HepG2 (cell line): Measurements from ENCODE around the gene DDX18. TPM values are rescaled to one million over a fixed set of nuclear protein-coding genes. Genes with fewer than 3 reads are reported as not detected.

Source experiments
- EZH2 ChIP-seq: conservative IDR thresholded peaks from 2 replicates; pipeline ENCODE4 v1.6.1; 2012; ENCODE audit warnings: mild to moderate bottlenecking, low read depth, low read length, moderate library complexity
- FOSL2 ChIP-seq: sonication (generic); formaldehyde crosslinking; IDR thresholded peaks from 2 replicates; pipeline ENCODE4 v1.4.0; 2020; ENCODE audit warnings: missing genetic modification reagents
- HBP1 ChIP-seq: IDR thresholded peaks from 2 replicates; pipeline ENCODE4 v1.6.1; 2016; ENCODE audit warnings: low read depth, control low read depth
- MAFG ChIP-seq: sonication (generic); formaldehyde crosslinking; IDR thresholded peaks from 2 replicates; pipeline ENCODE4 v1.5.1; 2020; ENCODE audit warnings: mild to moderate bottlenecking, missing genetic modification reagents
- NONO ChIP-seq, 2 experiments: fragments of 450-650 bp in 1 of 2; sonication (generic) in 1 of 2; formaldehyde crosslinking in 1 of 2; IDR thresholded peaks in 1 of 2; conservative IDR thresholded peaks in 1 of 2; 2 replicates each; pipeline versions ENCODE4 v1.6.1 to v1.8.0; 2017 to 2022; ENCODE audit warnings: mild to moderate bottlenecking in 1 of 2, missing genetic modification reagents in 1 of 2, moderate library complexity in 1 of 2
- PAXIP1 ChIP-seq: sonication (generic); formaldehyde crosslinking; conservative IDR thresholded peaks from 2 replicates; pipeline ENCODE4 v1.4.0; 2020; ENCODE audit warnings: mild to moderate bottlenecking, missing genetic modification reagents, moderate library complexity
- XBP1 ChIP-seq: sonication (generic); formaldehyde crosslinking; IDR thresholded peaks from 2 replicates; pipeline ENCODE4 v1.5.0; 2020; ENCODE audit warnings: missing genetic modification reagents
- ZNF335 ChIP-seq: sonication (generic); formaldehyde crosslinking; IDR thresholded peaks from 2 replicates; pipeline ENCODE4 v1.4.0; 2020; ENCODE audit warnings: missing genetic modification reagents
- ZNF709 ChIP-seq: sonication (generic); formaldehyde crosslinking; IDR thresholded peaks from 2 replicates; pipeline ENCODE4 v1.5.0; 2020; ENCODE audit warnings: mild to moderate bottlenecking, missing genetic modification reagents
- ZNF724P ChIP-seq: sonication (generic); formaldehyde crosslinking; IDR thresholded peaks from 2 replicates; pipeline ENCODE4 v1.8.0; 2022; ENCODE audit warnings: missing genetic modification reagents, borderline replicate concordance
- ZNF792 ChIP-seq: IDR thresholded peaks from 2 replicates; pipeline ENCODE4 v1.6.1; 2016
- polyA plus RNA-seq, 8 experiments: library from polyadenylated mRNA; depleted of rRNA in 3 of 8; stranded (reverse) in 7 of 8; unstranded in 1 of 8; fragments of >200 nt; fragmentation: Illumina TruSeq in 4 of 8; extraction: Trizol in 4 of 8; gene quantifications; 2 replicates each; pipeline versions ENCODE4 v1.2.1 to v1.2.3, GENCODE V29; 2011 to 2016; ENCODE audit warnings: low read depth in 4 of 8, missing spikeins in 1 of 8, mixed read lengths in 1 of 8; ENCODE audit not compliant: insufficient read depth in 1 of 8
- total RNA-seq, 5 experiments: library from RNA; depleted of rRNA; stranded (reverse); fragments of >200 nt; fragmentation: Illumina TruSeq; extraction: Trizol; gene quantifications; 2 replicates each; pipeline ENCODE4 v1.2.3, GENCODE V29; 2016; ENCODE audit warnings: low read depth in 1 of 5
- TF ChIP-seq, protein P1 (sequence below), 2 experiments: fragments of 450-650 bp in 1 of 2; sonication (generic) in 1 of 2; formaldehyde crosslinking in 1 of 2; IDR thresholded peaks; 2 replicates each; pipeline versions ENCODE4 v1.6.1 to v1.8.0; 2016 to 2022; ENCODE audit warnings: antibody characterized with exemption in 1 of 2, mild to moderate bottlenecking in 1 of 2, missing genetic modification reagents in 1 of 2
- TF ChIP-seq, protein P2 (sequence below): sonication (generic); formaldehyde crosslinking; IDR thresholded peaks from 2 replicates; pipeline ENCODE4 v1.5.1; 2020; ENCODE audit warnings: missing genetic modification reagents, mild to moderate bottlenecking, borderline replicate concordance

The DDX18 gene
- total and polyA plus RNA-seq, 2 of the 13 experiments (the other 11 are each of a cell fraction or from before 2014, with no cell fraction given): 64.0 to 134 TPM

DNA sequence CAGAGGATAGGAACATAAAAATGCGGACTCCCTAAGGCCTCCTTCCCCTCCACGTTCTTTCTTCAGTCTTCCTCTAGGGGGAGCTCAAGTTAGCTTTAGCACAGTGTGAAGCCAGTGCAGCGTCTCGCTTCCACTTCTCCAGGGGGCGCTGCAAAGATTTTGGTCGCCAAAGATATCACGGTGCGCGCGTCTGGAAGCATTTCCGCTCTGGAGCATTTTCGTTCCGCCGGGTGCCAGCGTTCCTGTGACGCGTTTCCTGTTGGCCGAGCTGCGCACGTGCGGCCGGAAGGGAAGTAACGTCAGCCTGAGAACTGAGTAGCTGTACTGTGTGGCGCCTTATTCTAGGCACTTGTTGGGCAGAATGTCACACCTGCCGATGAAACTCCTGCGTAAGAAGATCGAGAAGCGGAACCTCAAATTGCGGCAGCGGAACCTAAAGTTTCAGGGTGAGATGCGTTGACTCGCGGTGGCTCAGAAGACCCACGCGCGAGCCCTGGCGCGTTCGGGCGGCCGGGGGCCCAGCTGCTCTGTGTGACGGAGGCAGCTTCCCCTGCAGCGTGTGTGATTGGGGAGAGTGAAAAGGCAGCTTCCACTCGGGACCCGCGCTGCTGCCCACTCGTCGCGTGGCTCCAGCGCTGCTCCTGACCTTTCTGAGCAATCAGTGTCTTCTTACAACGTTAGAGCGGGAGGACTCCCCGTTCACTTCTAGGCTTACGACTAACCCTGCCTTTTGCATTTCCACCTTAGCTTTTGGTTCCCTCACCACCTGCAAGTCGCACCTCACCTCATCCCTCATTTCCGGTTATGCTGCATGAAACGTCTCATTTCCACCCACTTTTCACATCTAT is at the start of gene DDX18 (continued):
- TF ChIP-seq, protein P1, sequence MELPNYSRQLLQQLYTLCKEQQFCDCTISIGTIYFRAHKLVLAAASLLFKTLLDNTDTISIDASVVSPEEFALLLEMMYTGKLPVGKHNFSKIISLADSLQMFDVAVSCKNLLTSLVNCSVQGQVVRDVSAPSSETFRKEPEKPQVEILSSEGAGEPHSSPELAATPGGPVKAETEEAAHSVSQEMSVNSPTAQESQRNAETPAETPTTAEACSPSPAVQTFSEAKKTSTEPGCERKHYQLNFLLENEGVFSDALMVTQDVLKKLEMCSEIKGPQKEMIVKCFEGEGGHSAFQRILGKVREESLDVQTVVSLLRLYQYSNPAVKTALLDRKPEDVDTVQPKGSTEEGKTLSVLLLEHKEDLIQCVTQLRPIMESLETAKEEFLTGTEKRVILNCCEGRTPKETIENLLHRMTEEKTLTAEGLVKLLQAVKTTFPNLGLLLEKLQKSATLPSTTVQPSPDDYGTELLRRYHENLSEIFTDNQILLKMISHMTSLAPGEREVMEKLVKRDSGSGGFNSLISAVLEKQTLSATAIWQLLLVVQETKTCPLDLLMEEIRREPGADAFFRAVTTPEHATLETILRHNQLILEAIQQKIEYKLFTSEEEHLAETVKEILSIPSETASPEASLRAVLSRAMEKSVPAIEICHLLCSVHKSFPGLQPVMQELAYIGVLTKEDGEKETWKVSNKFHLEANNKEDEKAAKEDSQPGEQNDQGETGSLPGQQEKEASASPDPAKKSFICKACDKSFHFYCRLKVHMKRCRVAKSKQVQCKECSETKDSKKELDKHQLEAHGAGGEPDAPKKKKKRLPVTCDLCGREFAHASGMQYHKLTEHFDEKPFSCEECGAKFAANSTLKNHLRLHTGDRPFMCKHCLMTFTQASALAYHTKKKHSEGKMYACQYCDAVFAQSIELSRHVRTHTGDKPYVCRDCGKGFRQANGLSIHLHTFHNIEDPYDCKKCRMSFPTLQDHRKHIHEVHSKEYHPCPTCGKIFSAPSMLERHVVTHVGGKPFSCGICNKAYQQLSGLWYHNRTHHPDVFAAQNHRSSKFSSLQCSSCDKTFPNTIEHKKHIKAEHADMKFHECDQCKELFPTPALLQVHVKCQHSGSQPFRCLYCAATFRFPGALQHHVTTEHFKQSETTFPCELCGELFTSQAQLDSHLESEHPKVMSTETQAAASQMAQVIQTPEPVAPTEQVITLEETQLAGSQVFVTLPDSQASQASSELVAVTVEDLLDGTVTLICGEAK (IDR thresholded peaks at IDR 0.05): peak; percentile 90
- TF ChIP-seq, protein P1 (CRISPR knock-in tag; IDR thresholded peaks at IDR 0.05): peak; percentile 80; the same call in 1 of the 2 replicates
- TF ChIP-seq ZNF792 (CRISPR knock-in tag) (peak; percentile 84), ZNF724P (no peak; the same call in 1 of the 2 replicates), MAFG (CRISPR knock-in tag) (no peak), ZNF335 (peak; percentile 90), PAXIP1 (CRISPR knock-in tag) (peak; percentile 79), FOSL2 (CRISPR knock-in tag) (peak; percentile 76), XBP1 (CRISPR knock-in tag) (no peak), EZH2 (no peak), HBP1 (peak; percentile 93), NONO (IDR thresholded peaks at IDR 0.05) (no peak), NONO (CRISPR knock-in tag; conservative IDR thresholded peaks at IDR 0.05) (peak; percentile 99), ZNF709 (CRISPR knock-in tag) (no peak; the same call in 1 of the 2 replicates)
- TF ChIP-seq, protein P2, sequence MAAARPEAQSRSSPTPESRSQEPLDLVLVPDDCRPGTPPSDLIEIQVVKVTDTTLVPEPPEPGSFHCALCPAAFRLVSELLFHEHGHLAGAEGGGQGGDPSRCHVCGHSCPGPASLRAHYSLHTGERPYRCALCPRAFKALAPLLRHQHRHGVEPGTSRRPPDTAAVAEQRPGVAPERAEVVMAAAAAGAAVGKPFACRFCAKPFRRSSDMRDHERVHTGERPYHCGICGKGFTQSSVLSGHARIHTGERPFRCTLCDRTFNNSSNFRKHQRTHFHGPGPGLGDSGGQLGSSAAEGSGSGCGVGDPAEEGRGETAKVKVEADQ: peak; percentile 98
